CD4-positive, alpha-beta T cell treated with Interleukin-4 for 4 hours (primary cell): Measurements from ENCODE around the gene EPB41L4B.
"Not testable (repeated sequence)": the region's sequence is repeated elsewhere in the genome, so short reads cannot be mapped to it uniquely, and the experiment has no call there.

Experiments used
- DNase-seq: peaks from one replicate; pipeline ENCODE4 v3.0.0-alpha.2; 2020

Gene EPB41L4B

GRCh38 chr9:109295221-109296130 lies 25.4 kb downstream of the EPB41L4B start:
- DNase-seq: no peak

GRCh38 chr9:109290385-109290784 lies 30.5 kb downstream of the EPB41L4B start:
- no peak for DNase-seq

GRCh38 chr9:109289931-109290330 lies 30.9 kb downstream of the EPB41L4B start:
- no peak for DNase-seq

GRCh38 chr9:109289186-109289585 lies 31.7 kb downstream of the EPB41L4B start:
- no peak for DNase-seq

- DNase-seq: no peak
These were observed 33.9 kb downstream of the EPB41L4B start for GRCh38 chr9:109286981-109287380.

- no peak for DNase-seq
These were observed 34.3 kb downstream of the EPB41L4B start for GRCh38 chr9:109286571-109286977.

GRCh38 chr9:109283672-109284071 lies 37.2 kb downstream of the EPB41L4B start:
- DNase-seq: not testable (repeated sequence)

- no peak for DNase-seq
These were observed 37.8 kb downstream of the EPB41L4B start for GRCh38 chr9:109283012-109283411.

- no peak for DNase-seq
These were observed 38.6 kb downstream of the EPB41L4B start for GRCh38 chr9:109282302-109282701.

- DNase-seq: no peak
These were observed 39.3 kb downstream of the EPB41L4B start for GRCh38 chr9:109281518-109281917.

- DNase-seq: no peak
These were observed 42.0 kb downstream of the EPB41L4B start for GRCh38 chr9:109278848-109279247.

GRCh38 chr9:109278216-109278615 lies 42.6 kb downstream of the EPB41L4B start:
- no peak for DNase-seq

- no peak for DNase-seq
These were observed 43.4 kb downstream of the EPB41L4B start for GRCh38 chr9:109277451-109277850.

- DNase-seq: no peak
These were observed 44.1 kb downstream of the EPB41L4B start for GRCh38 chr9:109276469-109277440.

- DNase-seq: no peak
These were observed 45.8 kb downstream of the EPB41L4B start for GRCh38 chr9:109274884-109275730.

- no peak for DNase-seq
These were observed 47.0 kb downstream of the EPB41L4B start for GRCh38 chr9:109273869-109274268.

GRCh38 chr9:109272745-109273144 lies 48.1 kb downstream of the EPB41L4B start:
- DNase-seq: no peak

GRCh38 chr9:109272045-109272444 lies 48.8 kb downstream of the EPB41L4B start:
- DNase-seq: no peak

- DNase-seq: no peak
These were observed 49.6 kb downstream of the EPB41L4B start for GRCh38 chr9:109270971-109271925.

GRCh38 chr9:109270441-109270840 lies 50.4 kb downstream of the EPB41L4B start:
- no peak for DNase-seq

- no peak for DNase-seq
These were observed 51.0 kb downstream of the EPB41L4B start for GRCh38 chr9:109269839-109270238.
